B cell (primary cell): ENCODE measurements around the gene HSPB9.

ENCODE experiments used
- EZH2 ChIP-seq: IDR thresholded peaks from 2 replicates; pipeline ENCODE4 v1.6.1; 2012; ENCODE audit warnings: borderline replicate concordance, low read depth, mild to moderate bottlenecking, moderate library complexity, low read length; ENCODE audit not compliant: insufficient read depth, poor library complexity, severe bottlenecking
- TF ChIP-seq, protein P1 (sequence below): fragments of 200-600 bp; IDR thresholded peaks from one replicate; pipeline ENCODE4 v1.8.0; 2022; ENCODE audit warnings: antibody characterized with exemption, mild to moderate bottlenecking

DNA sequence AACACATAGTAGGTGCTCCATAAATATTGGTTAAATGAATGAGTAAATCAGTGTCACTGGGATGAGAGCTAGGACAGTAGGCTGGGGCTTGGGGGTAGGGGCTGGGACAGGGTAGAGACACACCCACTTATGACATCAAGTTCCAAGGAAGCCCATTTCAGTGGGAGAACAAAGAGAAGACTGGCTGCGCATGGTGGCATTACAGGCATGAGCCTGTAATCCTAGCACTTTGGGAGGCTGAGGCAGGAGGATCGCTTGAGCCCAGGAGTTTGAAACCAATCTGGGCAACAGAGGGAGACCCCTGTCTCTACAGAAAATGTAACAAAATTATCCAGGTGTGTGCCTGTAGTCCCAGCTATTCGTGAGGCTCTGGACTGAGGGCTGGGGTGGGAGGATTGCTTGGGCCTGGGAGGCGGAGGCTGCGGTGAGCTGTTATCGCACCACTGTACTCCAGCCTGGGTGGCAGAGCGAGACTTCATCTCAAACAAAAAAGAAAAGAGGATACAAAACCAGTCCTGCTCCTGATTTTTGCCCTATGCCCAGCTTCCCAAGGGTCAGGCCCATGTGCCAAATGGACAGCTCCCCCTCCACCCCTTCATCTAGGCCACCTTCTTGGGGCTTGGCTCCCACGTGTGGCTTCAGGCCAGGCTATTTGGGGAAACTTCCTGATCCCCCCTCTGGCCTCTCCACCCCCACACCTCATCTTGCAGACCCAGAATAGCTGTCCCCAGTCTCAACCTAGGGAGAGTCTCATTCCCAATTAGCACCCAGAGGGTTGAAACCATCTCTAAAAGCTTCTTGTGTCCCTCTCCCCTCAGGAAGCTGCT, 31.4 kb upstream of the HSPB9 start:
- TF ChIP-seq, protein P1, sequence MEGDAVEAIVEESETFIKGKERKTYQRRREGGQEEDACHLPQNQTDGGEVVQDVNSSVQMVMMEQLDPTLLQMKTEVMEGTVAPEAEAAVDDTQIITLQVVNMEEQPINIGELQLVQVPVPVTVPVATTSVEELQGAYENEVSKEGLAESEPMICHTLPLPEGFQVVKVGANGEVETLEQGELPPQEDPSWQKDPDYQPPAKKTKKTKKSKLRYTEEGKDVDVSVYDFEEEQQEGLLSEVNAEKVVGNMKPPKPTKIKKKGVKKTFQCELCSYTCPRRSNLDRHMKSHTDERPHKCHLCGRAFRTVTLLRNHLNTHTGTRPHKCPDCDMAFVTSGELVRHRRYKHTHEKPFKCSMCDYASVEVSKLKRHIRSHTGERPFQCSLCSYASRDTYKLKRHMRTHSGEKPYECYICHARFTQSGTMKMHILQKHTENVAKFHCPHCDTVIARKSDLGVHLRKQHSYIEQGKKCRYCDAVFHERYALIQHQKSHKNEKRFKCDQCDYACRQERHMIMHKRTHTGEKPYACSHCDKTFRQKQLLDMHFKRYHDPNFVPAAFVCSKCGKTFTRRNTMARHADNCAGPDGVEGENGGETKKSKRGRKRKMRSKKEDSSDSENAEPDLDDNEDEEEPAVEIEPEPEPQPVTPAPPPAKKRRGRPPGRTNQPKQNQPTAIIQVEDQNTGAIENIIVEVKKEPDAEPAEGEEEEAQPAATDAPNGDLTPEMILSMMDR: no peak
- TF ChIP-seq EZH2: no peak
